Measurements from ENCODE around the gene HPN. TPM values are rescaled to one million over a fixed set of nuclear protein-coding genes. Genes with fewer than 3 reads are reported as not detected.

HPN gene
- total and polyA plus RNA-seq, 2 experiments from 2014 or later: 150 to 241 TPM

DNA sequence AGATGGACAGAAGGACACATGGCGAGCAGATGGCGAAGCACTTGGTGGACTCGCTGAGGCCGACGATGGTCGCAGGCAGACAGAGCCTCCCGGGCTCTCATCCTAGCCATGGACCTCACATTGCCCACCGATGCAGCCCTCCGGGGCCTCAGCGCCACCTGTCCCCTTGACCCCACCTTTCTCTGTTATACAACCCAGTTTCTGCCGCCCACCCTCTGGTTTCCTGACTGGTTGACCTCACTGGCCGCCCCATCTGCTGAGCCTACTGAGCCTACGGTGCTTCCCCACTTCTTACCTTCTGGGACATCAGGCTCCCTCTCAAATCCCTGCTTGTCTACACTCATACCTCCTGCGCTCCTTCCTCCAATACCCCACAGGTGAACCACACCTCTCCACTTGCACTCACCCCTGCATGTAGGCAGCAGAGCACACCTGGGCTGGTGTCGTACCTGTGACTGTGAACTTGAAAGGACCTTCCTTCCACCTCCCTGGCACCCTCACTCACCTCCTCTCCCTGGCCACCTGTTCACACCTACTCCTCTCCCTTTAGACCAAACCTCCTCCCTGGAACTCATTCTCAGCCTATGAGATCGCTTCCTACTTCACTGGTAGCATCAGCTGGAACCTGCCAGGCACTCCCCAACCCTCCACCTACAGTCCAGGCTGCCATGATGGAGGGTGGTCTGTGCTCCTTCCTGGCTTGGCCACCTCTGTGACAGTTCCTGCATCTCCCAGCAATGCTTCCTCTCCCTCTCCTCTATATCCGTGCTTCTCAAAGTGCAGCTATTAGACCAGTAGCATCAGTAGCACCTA is 36.1 kb downstream of the HPN start:
- Histone ChIP-seq H3K79me2 (no peaks in the 10 kb centered on the region), H3K4me1 (ENCODE audit: insufficient read depth) (no peaks in the 10 kb centered on the region), H2AFZ (no peak overlapping the region), H3K27me3 (no peaks in the 10 kb centered on the region), H3K9me3 (ENCODE audit: low read depth) (no peaks in the 10 kb centered on the region), H3K4me2 (no peak overlapping the region), H4K20me1 (ENCODE audit: insufficient read depth, poor library complexity, severe bottlenecking) (no peaks in the 10 kb centered on the region), H3K36me3 (replicated peaks; ENCODE audit: insufficient read depth, low read depth) (no peaks in the 10 kb centered on the region), H3K4me3 (no peak overlapping the region), H3K9me2 (replicated peaks; ENCODE audit: insufficient read depth) (no peaks in the 10 kb centered on the region), H3K27ac (no peak overlapping the region)
- no peak for DNase-seq (ENCODE audit: low spot score)
- 93% methylated on average over 17 of the region's 17 CpGs for WGBS (ENCODE audit: low lambda C conversion rate, missing lambda C conversion rate)
- TF ChIP-seq EZH2phosphoT487 (IDR thresholded peaks at IDR 0.05; ENCODE audit: low read depth, severe bottlenecking, unreplicated experiment): no peak
- no peak for TF ChIP-seq EZH2 (IDR thresholded peaks at IDR 0.05; ENCODE audit: borderline replicate concordance)
- TF ChIP-seq, protein P1, sequence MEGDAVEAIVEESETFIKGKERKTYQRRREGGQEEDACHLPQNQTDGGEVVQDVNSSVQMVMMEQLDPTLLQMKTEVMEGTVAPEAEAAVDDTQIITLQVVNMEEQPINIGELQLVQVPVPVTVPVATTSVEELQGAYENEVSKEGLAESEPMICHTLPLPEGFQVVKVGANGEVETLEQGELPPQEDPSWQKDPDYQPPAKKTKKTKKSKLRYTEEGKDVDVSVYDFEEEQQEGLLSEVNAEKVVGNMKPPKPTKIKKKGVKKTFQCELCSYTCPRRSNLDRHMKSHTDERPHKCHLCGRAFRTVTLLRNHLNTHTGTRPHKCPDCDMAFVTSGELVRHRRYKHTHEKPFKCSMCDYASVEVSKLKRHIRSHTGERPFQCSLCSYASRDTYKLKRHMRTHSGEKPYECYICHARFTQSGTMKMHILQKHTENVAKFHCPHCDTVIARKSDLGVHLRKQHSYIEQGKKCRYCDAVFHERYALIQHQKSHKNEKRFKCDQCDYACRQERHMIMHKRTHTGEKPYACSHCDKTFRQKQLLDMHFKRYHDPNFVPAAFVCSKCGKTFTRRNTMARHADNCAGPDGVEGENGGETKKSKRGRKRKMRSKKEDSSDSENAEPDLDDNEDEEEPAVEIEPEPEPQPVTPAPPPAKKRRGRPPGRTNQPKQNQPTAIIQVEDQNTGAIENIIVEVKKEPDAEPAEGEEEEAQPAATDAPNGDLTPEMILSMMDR (IDR thresholded peaks at IDR 0.05; ENCODE audit: poor library complexity): no peak

GRCh38 chr19:35079826-35080225 is 38.3 kb downstream of the HPN start:
- Histone ChIP-seq H3K4me3 (no peak overlapping the region), H3K4me1 (ENCODE audit: insufficient read depth) (no peaks in the 10 kb centered on the region), H3K4me2 (no peak overlapping the region), H3K36me3 (replicated peaks; ENCODE audit: insufficient read depth, low read depth) (no peaks in the 10 kb centered on the region), H3K27me3 (no peaks in the 10 kb centered on the region), H3K27ac (no peak overlapping the region), H3K9me2 (replicated peaks; ENCODE audit: insufficient read depth) (no peaks in the 10 kb centered on the region), H3K9me3 (ENCODE audit: low read depth) (no peaks in the 10 kb centered on the region), H2AFZ (no peak overlapping the region), H4K20me1 (ENCODE audit: insufficient read depth, poor library complexity, severe bottlenecking) (no peaks in the 10 kb centered on the region), H3K79me2 (no peaks in the 10 kb centered on the region)
- no peak for DNase-seq (ENCODE audit: low spot score)
- 86% methylated on average over 12 of the region's 14 CpGs for whole genome bisulfite sequencing (ENCODE audit: low lambda C conversion rate, missing lambda C conversion rate)
- TF ChIP-seq, protein P1 (IDR thresholded peaks at IDR 0.05; ENCODE audit: poor library complexity): no peak
- TF ChIP-seq EZH2 (IDR thresholded peaks at IDR 0.05; ENCODE audit: borderline replicate concordance): no peak
- no peak for TF ChIP-seq EZH2phosphoT487 (IDR thresholded peaks at IDR 0.05; ENCODE audit: low read depth, severe bottlenecking, unreplicated experiment)

DNA sequence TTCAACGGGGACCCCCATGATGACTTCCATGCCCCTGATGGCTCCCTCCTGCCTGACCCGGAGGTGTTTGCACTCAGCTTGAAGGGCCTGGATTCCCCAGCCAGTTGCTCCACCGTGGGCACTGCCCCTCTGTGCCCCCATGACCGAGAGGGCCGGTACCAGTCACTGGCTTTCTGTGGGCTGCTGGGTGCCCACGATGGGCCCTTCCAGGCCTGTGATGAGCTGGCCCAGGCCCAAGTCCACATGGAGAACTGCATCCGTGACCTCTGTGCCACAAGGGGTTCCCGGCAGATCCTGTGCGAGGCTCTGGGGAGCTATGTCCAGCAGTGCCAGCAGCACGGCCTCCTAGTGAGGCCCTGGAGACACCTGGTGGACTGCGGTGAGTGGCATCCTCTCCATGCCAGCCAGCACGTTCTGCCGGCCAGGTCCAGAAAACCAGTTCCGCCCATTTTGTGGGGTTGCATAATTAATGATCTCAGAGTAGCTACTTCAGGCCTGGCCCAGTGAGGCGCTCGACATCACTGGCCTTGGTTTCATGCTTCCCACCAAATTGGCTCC is 39.2 kb downstream of the HPN start:
- TF ChIP-seq EZH2phosphoT487 (IDR thresholded peaks at IDR 0.05; ENCODE audit: low read depth, severe bottlenecking, unreplicated experiment) (no peak), EZH2 (IDR thresholded peaks at IDR 0.05; ENCODE audit: borderline replicate concordance) (no peak)
- TF ChIP-seq, protein P1 (IDR thresholded peaks at IDR 0.05; ENCODE audit: poor library complexity): no peak
- Histone ChIP-seq H2AFZ (no peak overlapping the region), H3K9me3 (ENCODE audit: low read depth) (no peaks in the 10 kb centered on the region), H3K9me2 (replicated peaks; ENCODE audit: insufficient read depth) (no peaks in the 10 kb centered on the region), H3K27me3 (no peaks in the 10 kb centered on the region), H3K36me3 (replicated peaks; ENCODE audit: insufficient read depth, low read depth) (no peaks in the 10 kb centered on the region), H3K79me2 (no peaks in the 10 kb centered on the region), H4K20me1 (ENCODE audit: insufficient read depth, poor library complexity, severe bottlenecking) (no peaks in the 10 kb centered on the region), H3K4me1 (ENCODE audit: insufficient read depth) (no peaks in the 10 kb centered on the region), H3K4me3 (no peak overlapping the region), H3K4me2 (no peak overlapping the region), H3K27ac (no peak overlapping the region)
- 91% methylated on average over 15 of the region's 16 CpGs for WGBS (ENCODE audit: low lambda C conversion rate, missing lambda C conversion rate)
- no peak for DNase-seq (ENCODE audit: low spot score)
